ENCODE measurements around the gene TMPRSS6. TPM values are rescaled to one million over a fixed set of nuclear protein-coding genes. Genes with fewer than 3 reads are reported as not detected.

The TMPRSS6 gene
- total and polyA plus RNA-seq, 2 of the 13 experiments (the other 11 are each of a cell fraction or from before 2014, with no cell fraction given): 4.2 to 4.8 TPM

DNA sequence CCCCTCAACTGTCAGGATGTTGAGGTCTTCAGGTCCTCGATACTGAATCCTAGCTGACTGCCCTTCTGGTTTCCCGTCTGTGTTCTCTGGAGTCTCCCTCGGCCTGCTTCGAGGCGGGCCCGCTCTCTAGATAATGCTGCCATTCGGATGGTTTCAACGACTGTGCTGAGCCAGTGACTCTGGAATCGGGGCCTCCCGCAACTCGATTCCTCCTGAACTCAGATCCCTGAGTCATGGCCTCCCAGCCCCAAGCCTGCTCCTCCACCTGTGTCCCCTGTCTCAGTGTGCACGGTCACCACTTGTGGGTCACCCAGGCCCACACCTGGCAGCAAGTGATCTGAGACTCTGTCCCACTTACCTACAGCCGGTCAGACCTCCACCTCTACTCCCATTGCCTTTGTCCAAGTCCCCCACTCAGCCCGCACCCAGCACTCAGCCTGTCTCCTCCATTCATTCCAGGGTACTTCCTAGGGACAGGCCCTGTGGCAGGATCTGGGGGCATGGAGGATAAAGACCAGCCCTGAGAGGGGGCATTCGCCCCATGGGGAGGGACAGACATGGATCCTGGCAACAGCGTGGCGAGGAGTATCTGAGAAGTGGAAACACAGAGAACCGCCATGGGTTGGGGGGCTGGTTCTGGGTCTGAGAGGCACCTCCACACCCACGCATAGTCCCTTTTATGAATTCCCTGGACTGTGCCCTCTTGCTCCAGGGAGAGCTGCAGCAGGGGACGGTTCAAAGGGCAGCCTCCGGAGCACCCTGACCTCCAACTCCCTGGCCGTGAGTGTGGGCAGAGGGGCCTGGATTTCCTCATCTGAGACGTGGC is 75.7 kb downstream of the TMPRSS6 start (continued):
- TF ChIP-seq ZNF549 (CRISPR knock-in tag; IDR thresholded peaks at IDR 0.05) (no peak), HOMEZ (CRISPR knock-in tag; IDR thresholded peaks at IDR 0.05; ENCODE audit: low read depth) (no peak), ZNF678 (CRISPR knock-in tag; IDR thresholded peaks at IDR 0.05) (no peak), ZNF768 (CRISPR knock-in tag; IDR thresholded peaks at IDR 0.05) (no peak), STAT5B (CRISPR knock-in tag; IDR thresholded peaks at IDR 0.05) (no peak), GABPA (IDR thresholded peaks at IDR 0.05; ENCODE audit: low read depth, low read length) (no peak), GABPA (CRISPR knock-in tag; IDR thresholded peaks at IDR 0.05; ENCODE audit: low read depth) (no peak), ZNF160 (CRISPR knock-in tag; IDR thresholded peaks at IDR 0.05) (0 out of 2 replicates have a peak, but pooled peaks have one; percentile 68), ZNF496 (CRISPR knock-in tag; IDR thresholded peaks at IDR 0.05; ENCODE audit: insufficient replicate concordance) (no peak), SSRP1 (CRISPR knock-in tag; IDR thresholded peaks at IDR 0.05) (no peak), DR1 (CRISPR knock-in tag; IDR thresholded peaks at IDR 0.05) (0 out of 2 replicates have a peak, but pooled peaks have one; percentile 25), ZNF44 (CRISPR knock-in tag; IDR thresholded peaks at IDR 0.05) (no peak), PCBP2 (optimal IDR thresholded peaks at IDR 0.05; ENCODE audit: low read depth, low read length, poor library complexity, severe bottlenecking) (no peak), ARID4A (CRISPR knock-in tag; IDR thresholded peaks at IDR 0.05; ENCODE audit: borderline replicate concordance) (peak; percentile 57; the same call in 1 of the 2 replicates), CREBL2 (CRISPR knock-in tag; IDR thresholded peaks at IDR 0.05; ENCODE audit: borderline replicate concordance) (no peak), GATA4 (IDR thresholded peaks at IDR 0.05; ENCODE audit: borderline replicate concordance, low read depth) (peak; percentile 51; the same call in 1 of the 2 replicates), YEATS2 (CRISPR knock-in tag; IDR thresholded peaks at IDR 0.05; ENCODE audit: borderline replicate concordance) (peak; percentile 26; the same call in 1 of the 2 replicates)
- TF ChIP-seq, protein P1, sequence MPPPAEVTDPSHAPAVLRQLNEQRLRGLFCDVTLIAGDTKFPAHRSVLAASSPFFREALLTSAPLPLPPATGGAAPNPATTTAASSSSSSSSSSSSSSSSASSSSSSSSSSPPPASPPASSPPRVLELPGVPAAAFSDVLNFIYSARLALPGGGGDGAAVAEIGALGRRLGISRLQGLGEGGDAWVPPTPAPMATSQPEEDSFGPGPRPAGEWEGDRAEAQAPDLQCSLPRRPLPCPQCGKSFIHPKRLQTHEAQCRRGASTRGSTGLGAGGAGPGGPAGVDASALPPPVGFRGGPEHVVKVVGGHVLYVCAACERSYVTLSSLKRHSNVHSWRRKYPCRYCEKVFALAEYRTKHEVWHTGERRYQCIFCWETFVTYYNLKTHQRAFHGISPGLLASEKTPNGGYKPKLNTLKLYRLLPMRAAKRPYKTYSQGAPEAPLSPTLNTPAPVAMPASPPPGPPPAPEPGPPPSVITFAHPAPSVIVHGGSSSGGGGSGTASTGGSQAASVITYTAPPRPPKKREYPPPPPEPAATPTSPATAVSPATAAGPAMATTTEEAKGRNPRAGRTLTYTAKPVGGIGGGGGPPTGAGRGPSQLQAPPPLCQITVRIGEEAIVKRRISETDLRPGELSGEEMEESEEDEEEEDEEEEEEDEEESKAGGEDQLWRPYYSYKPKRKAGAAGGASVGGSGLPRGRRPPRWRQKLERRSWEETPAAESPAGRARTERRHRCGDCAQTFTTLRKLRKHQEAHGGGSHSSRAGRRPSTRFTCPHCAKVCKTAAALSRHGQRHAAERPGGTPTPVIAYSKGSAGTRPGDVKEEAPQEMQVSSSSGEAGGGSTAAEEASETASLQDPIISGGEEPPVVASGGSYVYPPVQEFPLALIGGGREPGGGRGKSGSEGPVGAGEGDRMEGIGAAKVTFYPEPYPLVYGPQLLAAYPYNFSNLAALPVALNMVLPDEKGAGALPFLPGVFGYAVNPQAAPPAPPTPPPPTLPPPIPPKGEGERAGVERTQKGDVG (CRISPR knock-in tag; IDR thresholded peaks at IDR 0.05; ENCODE audit: borderline replicate concordance): no peak; the same call in 1 of the 2 replicates
- TF ChIP-seq, protein P2, sequence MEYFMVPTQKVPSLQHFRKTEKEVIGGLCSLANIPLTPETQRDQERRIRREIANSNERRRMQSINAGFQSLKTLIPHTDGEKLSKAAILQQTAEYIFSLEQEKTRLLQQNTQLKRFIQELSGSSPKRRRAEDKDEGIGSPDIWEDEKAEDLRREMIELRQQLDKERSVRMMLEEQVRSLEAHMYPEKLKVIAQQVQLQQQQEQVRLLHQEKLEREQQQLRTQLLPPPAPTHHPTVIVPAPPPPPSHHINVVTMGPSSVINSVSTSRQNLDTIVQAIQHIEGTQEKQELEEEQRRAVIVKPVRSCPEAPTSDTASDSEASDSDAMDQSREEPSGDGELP (IDR thresholded peaks at IDR 0.05; ENCODE audit: borderline replicate concordance, low read depth): peak; percentile 37; the same call in 1 of the 2 replicates
